KG1 (cell line): Measurements from ENCODE around the gene NBPF1.
"Not testable (repeated sequence)": the region's sequence is repeated elsewhere in the genome, so short reads cannot be mapped to it uniquely, and the experiment has no call there.

ENCODE experiments used
- DNase-seq: peaks from one replicate; lab custom pipeline; 2025; lab: John Stamatoyannopoulos, UW

Gene NBPF1

GRCh38 chr1:16613185-16614147 is at the start of gene NBPF1:
Gene NBPF1 (minus strand): TSS chr1:16613564.
- DNase-seq: peak; percentile 100

GRCh38 chr1:16658234-16658633 is 44.9 kb upstream of the NBPF1 start:
- DNase-seq: not testable (repeated sequence)

GRCh38 chr1:16656981-16657683 is 43.8 kb upstream of the NBPF1 start:
- DNase-seq: not testable (repeated sequence)

- DNase-seq: not testable (repeated sequence)
These were observed 43.2 kb upstream of the NBPF1 start for GRCh38 chr1:16656574-16656973.

GRCh38 chr1:16651560-16651959 is 38.2 kb upstream of the NBPF1 start:
- DNase-seq: not testable (repeated sequence)

GRCh38 chr1:16649960-16650359 is 36.6 kb upstream of the NBPF1 start:
- not testable (repeated sequence) for DNase-seq

- not testable (repeated sequence) for DNase-seq
These were observed 36.0 kb upstream of the NBPF1 start for GRCh38 chr1:16649390-16649789.

GRCh38 chr1:16648756-16649155 is 35.4 kb upstream of the NBPF1 start:
- not testable (repeated sequence) for DNase-seq

- DNase-seq: not testable (repeated sequence)
These were observed 34.9 kb upstream of the NBPF1 start for GRCh38 chr1:16648250-16648649.

GRCh38 chr1:16647179-16648176 is 34.1 kb upstream of the NBPF1 start:
- DNase-seq: not testable (repeated sequence)

- DNase-seq: not testable (repeated sequence)
These were observed 33.4 kb upstream of the NBPF1 start for GRCh38 chr1:16646716-16647115.

- DNase-seq: not testable (repeated sequence)
These were observed 32.8 kb upstream of the NBPF1 start for GRCh38 chr1:16646061-16646664.

GRCh38 chr1:16645271-16646060 is 32.1 kb upstream of the NBPF1 start:
- not testable (repeated sequence) for DNase-seq

GRCh38 chr1:16644482-16645270 is 31.3 kb upstream of the NBPF1 start:
- peak; percentile 100 for DNase-seq

GRCh38 chr1:16644193-16644481 is 30.8 kb upstream of the NBPF1 start:
- no peak for DNase-seq

GRCh38 chr1:16643476-16644192 is 30.3 kb upstream of the NBPF1 start:
- not testable (repeated sequence) for DNase-seq

GRCh38 chr1:16643001-16643411 is 29.6 kb upstream of the NBPF1 start:
- not testable (repeated sequence) for DNase-seq

- DNase-seq: not testable (repeated sequence)
These were observed 28.9 kb upstream of the NBPF1 start for GRCh38 chr1:16642025-16642966.
